Activated CD4-positive, alpha-beta T cell treated with anti-CD3 and anti-CD28 coated beads, Interleukin-2, amount 50 U/mL, for 4 hours (primary cell): ENCODE measurements around the gene HSDL1.

Experiments used
- DNase-seq, 2 experiments: peaks; one replicate each; pipeline ENCODE4 v3.0.0-alpha.2; 2020

HSDL1 gene

DNA sequence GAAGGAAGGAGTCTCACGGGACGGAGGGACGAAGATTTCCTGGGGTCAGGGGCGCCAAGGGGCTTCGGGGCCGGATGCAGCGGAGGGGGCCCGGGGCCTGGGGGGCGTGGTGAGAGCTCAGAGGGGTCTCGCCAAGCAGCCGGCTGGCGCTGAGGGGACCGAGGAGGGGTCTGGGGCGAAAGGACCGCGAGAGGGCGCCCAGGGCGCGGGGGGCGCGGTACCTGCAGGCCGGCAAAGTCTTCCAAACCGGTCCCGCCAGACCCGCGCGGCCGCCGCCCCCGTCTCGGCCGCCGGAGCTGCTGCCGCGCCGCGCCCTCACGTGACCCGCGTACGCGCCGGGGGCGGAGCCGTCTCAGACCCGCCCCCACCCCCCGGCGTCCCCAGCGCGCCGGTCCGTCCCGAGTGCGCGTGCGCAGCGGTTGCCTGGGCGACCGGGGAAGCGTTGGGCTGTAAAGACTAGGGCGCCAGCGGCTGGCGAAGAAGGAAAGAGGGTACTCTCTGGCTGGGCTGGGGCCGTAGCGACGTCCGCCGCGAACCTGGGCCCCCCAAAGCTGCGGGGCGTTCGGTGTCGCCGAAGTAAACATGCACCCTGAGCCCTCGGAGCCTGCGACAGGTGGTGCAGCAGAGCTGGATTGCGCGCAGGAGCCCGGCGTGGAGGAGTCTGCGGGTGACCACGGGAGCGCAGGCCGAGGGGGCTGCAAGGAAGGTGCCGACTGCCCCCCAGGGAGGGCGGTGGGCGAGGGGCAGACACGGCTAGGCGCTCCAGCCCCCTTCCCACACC is at the start of gene HSDL1, which contains the start of gene DNAAF1:
Gene HSDL1, minus strand, starts transcription at position 319 of the 781 bp plus-strand sequence. CDS start 13,856 bp downstream, outside the sequence.
Gene DNAAF1, plus strand, starts transcription at position 450 of the 781 bp plus-strand sequence. Its CDS starts 133 bp downstream, at position 583.
- DNase-seq: peak; percentile 90

DNA sequence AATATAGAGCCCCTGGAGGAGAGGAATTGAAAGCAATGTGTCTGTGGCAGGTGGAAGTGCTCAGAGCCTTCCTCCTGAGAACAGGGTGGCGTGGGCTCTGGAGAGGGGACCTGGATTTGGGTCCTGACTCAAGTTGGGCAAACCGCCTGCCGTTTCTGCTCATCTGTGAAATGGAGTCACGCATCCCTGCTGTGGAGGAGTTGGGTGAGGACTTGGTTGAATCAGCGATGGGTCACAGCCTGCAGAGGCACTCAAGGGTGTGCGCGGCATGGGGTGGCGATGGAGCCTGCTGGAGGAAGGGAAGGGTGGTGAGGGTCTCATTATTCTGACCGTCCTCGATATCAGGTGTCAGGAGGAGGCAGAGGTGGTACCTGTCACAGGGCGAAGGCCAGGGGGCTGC is 49.0 kb upstream of the HSDL1 start:
- DNase-seq: no peak

DNA sequence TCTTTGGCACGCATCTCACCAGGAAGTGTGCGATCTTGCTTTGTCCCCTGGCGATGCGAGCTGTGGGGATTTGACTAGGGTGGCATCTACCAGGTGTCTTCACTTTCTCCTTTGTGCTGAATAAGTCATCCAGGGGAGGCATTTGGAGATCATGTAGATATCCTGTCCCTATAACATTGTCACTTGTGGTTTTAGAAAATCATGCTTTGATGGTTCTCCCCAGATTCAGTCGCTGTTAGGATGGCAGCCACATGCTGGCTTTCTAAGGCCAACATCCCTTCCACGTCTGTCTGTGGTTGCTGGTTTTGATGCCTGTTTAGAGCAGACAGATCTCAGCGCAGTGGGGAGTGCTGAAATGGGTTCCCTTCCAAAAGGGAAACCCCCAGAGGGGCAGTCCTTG is 48.5 kb upstream of the HSDL1 start:
- no peak for DNase-seq

DNA sequence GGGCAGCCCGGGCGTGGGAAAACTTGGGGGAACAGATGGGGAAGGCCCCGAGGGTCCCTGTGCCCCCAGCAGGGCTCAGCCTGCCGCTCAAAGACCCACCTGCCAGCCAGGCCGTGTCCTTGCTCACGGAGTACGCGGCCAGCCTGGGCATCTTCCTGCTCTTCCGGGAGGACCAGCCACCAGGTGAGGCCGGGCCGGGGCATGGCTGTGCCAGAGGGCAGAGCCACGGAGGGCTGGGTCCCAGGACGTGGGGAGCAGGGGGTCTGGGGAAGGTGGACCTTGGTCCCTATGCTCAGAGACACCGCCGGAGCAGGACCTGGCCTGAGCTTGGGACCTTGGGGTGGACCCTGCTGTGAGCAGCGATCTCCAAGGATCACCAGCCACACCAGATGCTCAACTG is 46.5 kb upstream of the HSDL1 start:
- DNase-seq: no peak

- no peak for DNase-seq
Measured at GRCh38 chr16:84190731-84191388, 45.9 kb upstream of the HSDL1 start, which contains the start of gene ADAD2. TSS of gene ADAD2 (plus strand) at chr16:84191157. CDS start at chr16:84191231, 74 bp downstream.

DNA sequence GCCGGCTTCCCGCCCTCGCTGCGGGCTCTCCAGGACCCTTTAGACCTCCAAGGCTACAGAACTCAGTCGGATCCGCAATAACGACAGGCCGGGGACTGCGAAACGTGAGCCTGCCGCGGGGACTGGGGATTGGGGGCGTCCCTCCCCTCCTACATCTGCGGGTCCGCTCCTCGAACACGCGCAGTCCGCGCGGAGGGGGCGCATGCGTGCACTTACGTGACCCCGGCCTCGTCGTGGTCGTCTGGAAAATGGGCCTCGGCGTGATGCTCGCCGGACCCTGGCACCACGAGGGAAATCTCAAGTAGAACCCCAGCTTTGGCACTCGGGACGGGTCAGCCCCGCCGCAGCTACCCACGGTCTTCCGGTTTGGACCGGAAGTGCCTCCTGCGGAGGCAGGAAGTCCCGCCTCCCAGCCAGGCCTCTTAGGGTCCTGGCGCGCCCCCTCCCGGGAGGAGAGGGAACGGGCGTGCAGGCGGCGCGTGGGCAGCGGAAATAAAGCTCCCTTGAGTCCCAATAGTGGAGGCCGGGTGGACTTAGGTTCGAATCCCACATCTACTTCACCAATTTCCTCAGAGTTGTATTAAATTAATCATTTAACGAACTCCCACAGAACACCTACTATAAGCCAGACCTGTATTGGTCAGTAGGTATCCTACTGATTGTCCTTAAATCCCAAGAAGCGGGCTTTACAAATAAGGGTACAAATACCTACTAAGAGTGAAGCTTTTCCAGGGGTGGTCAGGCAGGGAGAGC is 41.9 kb upstream of the HSDL1 start, which contains the start of gene TAF1C:
Gene TAF1C, minus strand, starts transcription at position 373 of the 753 bp plus-strand sequence. CDS start 2,069 bp downstream, outside the sequence.
- peak; percentile 85 to 87 for DNase-seq

DNA sequence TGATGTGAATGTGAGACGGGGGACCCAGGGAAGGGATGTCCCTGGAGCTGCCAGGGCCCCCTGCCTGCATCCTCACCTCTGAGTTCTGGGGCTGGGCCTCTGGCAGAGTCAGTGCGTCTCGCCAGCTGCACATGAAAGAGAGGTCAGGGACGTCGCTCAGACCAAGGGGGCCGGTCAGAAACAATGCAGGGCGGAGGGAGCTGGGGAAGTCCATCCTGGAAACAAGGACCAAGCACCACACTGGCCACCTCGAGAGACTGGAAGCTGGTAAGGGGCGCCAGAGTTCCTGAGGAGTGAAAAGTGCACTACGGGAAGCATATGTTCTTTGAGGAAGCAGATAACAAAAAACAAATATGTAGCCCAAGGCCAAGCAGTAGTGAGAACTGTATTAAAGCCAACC is 39.8 kb upstream of the HSDL1 start:
- no peak for DNase-seq

GRCh38 chr16:84183911-84184591 is 39.1 kb upstream of the HSDL1 start:
- no peak for DNase-seq

DNA sequence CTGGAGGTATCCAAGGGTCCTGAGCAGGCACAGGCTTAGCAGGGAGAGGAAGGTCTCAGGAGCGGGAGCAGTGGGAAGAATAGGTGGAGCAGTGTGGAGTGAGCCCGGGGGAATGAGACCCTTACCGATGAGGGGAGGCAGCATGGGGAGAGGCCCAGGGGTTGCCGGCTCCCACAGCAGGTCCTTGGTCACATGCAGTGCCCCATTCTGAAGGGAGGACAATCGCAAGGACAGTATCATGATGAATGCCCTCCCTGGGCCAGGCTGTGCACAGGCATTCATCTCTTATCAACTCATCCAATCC is 38.5 kb upstream of the HSDL1 start:
- no peak for DNase-seq

- DNase-seq: no peak
Measured at GRCh38 chr16:84182680-84183571, 37.9 kb upstream of the HSDL1 start.

DNA sequence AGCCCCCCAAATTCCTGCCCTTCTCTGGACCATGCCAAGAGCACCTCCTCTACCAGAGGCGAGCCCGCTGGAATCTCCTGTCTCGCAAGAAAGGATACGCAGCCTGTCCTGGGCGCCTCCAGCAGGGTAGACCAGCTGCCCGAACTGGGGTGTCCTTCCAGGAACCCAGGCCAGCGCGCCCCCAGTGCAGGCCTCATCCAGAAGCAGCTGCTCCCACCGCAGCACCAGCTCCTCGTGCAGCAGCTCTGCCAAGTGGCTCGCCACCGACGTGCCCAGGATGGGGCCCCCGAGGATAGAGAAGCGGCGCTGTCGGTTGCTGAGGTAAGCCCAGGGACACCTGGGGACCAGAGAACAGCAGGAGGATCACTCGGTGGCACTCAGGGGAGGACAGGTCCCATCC is 37.1 kb upstream of the HSDL1 start:
- DNase-seq: no peak

- DNase-seq: no peak
Measured at GRCh38 chr16:84181144-84181915, 36.4 kb upstream of the HSDL1 start.

DNA sequence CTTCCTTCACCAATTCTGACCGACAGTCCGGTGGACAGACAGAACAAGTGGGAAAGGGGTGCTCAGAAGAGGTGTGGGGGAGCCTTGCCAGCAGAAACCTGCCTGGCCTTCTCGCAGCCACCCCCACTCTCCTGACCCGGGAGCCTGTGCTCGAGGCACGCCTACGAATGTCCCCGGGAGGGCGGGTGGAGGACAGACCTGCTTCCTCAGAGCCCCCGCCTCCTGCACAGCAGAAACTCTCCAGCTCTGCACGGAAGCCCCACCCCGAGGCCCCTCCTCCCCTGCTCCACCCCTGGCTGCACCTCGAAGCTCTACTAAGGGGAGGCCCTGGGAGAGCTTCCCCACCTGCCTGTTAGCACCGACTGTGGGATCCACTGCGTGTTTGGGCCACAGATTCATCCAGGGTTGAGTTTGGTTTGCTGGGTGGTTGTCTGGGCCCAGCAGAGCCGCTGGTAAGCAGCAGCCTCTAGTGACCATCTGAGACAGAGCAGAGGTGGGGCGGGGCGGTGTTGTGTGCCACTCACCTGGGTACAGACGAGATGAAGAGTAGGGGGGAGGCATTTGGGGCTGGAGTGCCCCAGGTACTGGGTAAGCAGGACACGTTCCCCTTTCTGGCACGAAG is 35.7 kb upstream of the HSDL1 start:
- no peak for DNase-seq

DNA sequence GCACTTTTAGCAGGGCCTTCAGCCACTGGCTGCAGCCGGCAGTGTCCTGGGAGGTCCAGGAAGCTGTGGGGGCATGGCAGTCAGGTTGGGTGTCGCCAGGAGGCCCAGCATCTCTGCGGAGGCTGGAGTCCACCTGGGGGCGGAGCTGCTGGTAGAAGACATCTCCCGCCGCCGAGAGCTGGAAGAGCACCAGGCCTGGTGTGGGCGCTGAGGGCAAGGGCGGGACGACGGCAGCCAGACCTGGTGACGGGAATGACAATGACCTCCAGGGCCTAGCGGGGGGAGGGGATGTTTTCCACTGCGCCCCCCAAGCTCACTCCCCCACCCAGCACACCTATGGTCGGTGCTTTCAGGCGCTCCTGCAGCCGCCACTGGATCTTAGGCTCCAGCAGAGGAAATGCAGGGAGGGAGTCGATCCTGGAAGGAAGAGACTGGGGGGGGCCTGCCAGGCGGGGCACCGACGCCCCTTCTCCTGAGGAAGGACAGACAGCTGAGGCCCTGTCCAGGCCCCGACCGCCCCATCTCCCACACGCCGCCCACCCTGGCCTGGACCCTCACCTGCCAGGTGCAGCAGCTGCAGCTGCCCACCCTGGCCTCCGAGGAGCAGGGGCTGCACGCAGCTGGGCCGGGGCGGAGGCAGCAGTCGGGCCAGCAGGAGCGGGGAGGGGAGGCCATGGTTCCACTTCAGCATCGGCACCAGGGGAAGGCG is 34.8 kb upstream of the HSDL1 start:
- DNase-seq: no peak

GRCh38 chr16:84178892-84179611 is 34.1 kb upstream of the HSDL1 start:
- no peak for DNase-seq

- DNase-seq: no peak
Measured at GRCh38 chr16:84178146-84178765, 33.3 kb upstream of the HSDL1 start.

DNA sequence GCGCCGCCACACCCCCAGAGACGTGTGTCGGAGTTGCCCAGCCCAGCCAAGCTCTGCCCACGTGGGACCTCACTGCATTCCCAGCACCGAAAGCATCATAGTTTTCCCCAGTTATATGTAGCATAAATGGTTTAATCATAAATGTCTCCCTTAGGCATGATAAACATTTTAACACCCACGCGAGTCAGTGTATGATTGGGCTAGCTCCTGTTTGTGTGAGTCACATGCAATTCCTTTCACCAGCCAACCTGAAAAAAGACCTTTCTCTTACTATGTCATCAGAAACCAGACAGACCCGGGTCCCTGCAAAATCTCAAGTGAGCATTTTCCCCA is 32.7 kb upstream of the HSDL1 start:
- no peak for DNase-seq

- DNase-seq: no peak
Measured at GRCh38 chr16:84176192-84177053, 31.4 kb upstream of the HSDL1 start.
